Sigmoid colon (tissue), 3 donors: ENCODE data around the gene RUNX1.

Experiments
- POLR2A ChIP-seq, 2 donors: fragments of 450-650 bp; IDR thresholded peaks; one replicate each; pipeline ENCODE4 v1.6.1; 2016; ENCODE audit warnings: antibody characterized with exemption in 2 of 2, mild to moderate bottlenecking in 2 of 2, moderate library complexity in 2 of 2
- TF ChIP-seq, protein P1 (sequence below), 4 experiments: fragments of 450-650 bp in 3 of 4; fragments of 200-600 bp in 1 of 4; IDR thresholded peaks; one replicate each; pipeline ENCODE4 v1.5.1; 2016 to 2019; ENCODE audit warnings: antibody characterized with exemption in 4 of 4, mild to moderate bottlenecking in 3 of 4, moderate library complexity in 2 of 4

DNA sequence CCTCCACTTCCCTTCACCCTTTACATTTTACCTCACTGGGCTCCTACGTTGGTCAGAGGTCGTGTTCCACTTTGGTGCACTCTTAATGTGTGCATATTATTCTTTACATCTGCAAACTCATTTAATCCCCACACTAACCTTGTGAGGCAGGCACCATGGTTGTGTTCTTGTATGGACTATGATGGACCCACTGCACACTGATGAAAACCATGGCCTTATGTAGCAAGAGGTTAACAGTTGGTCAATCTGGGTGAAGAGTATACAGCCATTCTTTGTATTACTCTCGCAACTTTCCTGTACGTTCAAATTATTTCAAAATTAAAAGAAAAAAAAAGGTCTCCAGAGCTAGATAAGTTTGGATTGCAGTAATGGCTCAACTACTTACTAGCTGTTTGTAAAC, 78.5 kb downstream of the RUNX1 start:
- TF ChIP-seq, protein P1, sequence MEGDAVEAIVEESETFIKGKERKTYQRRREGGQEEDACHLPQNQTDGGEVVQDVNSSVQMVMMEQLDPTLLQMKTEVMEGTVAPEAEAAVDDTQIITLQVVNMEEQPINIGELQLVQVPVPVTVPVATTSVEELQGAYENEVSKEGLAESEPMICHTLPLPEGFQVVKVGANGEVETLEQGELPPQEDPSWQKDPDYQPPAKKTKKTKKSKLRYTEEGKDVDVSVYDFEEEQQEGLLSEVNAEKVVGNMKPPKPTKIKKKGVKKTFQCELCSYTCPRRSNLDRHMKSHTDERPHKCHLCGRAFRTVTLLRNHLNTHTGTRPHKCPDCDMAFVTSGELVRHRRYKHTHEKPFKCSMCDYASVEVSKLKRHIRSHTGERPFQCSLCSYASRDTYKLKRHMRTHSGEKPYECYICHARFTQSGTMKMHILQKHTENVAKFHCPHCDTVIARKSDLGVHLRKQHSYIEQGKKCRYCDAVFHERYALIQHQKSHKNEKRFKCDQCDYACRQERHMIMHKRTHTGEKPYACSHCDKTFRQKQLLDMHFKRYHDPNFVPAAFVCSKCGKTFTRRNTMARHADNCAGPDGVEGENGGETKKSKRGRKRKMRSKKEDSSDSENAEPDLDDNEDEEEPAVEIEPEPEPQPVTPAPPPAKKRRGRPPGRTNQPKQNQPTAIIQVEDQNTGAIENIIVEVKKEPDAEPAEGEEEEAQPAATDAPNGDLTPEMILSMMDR (IDR thresholded peaks at IDR 0.05), result no peak
- TF ChIP-seq POLR2A (IDR thresholded peaks at IDR 0.05), result no peak
